Fibroblast of the aortic adventitia (primary cell): ENCODE data around the gene TTLL12. TPM values are rescaled to one million over a fixed set of nuclear protein-coding genes. Genes with fewer than 3 reads are reported as not detected.

Experiments used
- DNase-seq: peaks from one replicate; pipeline ENCODE4 v3.0.0-alpha.2; 2010; ENCODE audit warnings: low read depth
- H3K4me3 ChIP-seq: 2 replicates; pipeline ENCODE4 v1.5.1; 2011; ENCODE audit warnings: low read depth, mild to moderate bottlenecking, control low read depth, low read length, moderate library complexity
- total RNA-seq: library from RNA; depleted of rRNA; stranded (reverse); fragments of >200 nt; gene quantifications from 2 replicates; pipeline ENCODE4 v1.2.3, GENCODE V29; 2012; ENCODE audit warnings: low replicate concordance
- TF ChIP-seq, protein P1 (sequence below): IDR thresholded peaks from 2 replicates; pipeline ENCODE4 v1.5.1; 2011; ENCODE audit warnings: mild to moderate bottlenecking, low read length, control low read depth, inconsistent platforms; ENCODE audit not compliant: insufficient read depth

The TTLL12 gene
- total RNA-seq, 1 donor = 40.5 TPM

DNA sequence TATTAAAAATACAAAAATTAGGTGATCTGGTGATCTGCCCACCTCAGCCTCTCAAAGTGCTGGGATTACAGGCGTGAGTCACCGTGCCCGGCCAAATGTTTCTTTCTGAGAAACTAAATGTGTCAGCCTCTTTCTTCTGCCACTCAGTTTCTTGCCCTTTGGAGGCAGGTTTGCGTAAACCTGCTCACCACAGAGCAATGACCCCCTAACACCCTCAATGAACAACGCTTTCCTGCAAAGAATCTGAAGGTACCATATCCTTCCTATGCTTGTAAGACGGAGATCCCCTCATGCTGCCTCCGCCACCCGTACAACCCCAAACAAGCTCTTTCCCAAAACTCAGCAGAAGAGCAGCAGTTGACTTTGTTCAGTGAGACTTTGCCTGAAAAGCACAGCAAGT, 38.7 kb upstream of the TTLL12 start:
- DNase-seq = no peak
- TF ChIP-seq, protein P1, sequence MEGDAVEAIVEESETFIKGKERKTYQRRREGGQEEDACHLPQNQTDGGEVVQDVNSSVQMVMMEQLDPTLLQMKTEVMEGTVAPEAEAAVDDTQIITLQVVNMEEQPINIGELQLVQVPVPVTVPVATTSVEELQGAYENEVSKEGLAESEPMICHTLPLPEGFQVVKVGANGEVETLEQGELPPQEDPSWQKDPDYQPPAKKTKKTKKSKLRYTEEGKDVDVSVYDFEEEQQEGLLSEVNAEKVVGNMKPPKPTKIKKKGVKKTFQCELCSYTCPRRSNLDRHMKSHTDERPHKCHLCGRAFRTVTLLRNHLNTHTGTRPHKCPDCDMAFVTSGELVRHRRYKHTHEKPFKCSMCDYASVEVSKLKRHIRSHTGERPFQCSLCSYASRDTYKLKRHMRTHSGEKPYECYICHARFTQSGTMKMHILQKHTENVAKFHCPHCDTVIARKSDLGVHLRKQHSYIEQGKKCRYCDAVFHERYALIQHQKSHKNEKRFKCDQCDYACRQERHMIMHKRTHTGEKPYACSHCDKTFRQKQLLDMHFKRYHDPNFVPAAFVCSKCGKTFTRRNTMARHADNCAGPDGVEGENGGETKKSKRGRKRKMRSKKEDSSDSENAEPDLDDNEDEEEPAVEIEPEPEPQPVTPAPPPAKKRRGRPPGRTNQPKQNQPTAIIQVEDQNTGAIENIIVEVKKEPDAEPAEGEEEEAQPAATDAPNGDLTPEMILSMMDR = no peak

DNA sequence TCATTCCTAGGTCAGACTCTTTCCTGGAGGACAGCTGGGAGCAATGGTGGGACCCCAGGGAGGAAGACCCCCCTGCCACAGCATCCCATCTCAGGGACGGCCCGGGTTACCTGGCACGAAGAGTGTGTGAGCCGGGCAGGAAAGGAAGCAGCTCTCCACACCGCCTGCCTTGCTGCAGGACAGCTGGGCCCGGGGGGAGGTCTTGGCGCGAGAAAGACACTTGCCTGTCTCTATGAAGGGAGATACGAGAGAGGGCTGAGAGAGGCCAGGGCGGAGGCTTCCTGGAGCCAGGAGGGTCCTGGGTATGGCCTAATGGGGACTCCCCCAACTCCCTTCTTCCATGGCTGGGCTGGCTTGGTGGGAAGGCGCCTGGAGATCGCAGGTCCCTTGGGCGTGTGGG, 36.1 kb upstream of the TTLL12 start:
- no peak for DNase-seq

More for the DNA sequence above, 38.7 kb upstream of the TTLL12 start:
- H3K4me3 ChIP-seq = no peak overlapping the region

DNA sequence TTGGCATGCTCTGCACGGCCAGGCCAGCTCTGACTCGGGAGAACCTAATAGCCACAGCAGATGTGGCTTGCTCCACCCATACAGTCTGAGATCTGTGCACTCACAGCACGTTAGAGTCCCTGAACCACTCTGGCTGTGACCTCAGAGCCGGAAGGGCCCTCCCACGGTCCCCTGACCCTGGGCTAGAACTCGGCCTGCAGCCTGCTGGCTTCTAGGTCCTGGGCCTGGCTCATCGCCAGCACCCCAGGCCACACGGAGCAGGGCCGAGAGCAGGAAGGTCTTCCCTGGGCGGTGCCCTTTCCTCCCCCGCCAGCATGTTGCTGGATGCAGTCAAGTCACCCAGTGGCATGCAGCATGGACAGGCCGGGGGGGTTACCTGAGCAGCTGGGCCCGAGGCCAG, 35.3 kb upstream of the TTLL12 start:
- TF ChIP-seq, protein P1 = no peak
- no peak for DNase-seq

More for the DNA sequence above, 36.1 kb upstream of the TTLL12 start:
- no peak overlapping the region for H3K4me3 ChIP-seq
- TF ChIP-seq, protein P1 = no peak

DNA sequence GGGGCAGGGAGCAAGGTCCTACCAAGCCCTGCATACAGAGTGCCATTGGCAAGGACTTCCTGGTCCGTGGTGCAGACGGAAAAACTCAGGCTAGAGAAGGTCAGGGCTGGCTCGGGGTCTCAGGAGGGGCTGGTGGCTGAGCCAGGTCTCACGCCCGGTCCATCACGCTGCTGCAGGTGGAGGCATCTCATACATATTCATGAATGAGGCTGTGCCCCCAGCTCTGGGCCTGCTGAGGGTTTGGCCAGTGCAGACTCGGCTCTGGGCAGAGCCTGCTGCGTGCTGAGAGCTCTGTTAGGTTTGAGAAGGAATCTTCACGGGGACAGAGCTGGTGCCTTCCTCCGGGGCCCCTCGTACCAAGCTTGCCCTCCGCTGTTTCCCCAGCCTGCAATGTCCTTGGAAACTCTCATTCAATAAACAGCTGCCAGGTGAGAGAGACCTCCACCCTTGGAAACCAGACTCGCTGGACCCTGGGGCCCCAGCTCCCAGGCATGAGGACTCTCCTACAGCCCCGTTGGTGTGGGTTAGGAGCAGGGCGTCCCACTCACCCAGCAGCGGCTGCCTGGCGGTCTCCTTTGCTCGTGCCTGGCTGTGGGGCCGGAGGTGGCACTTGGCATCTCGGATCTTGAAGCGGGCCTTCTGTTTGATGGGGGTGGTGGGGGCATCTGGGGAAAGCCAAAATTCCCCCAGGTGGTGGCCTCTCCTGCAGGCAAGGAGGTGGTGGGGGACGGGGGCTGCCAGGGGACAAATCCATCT, 33.9 kb upstream of the TTLL12 start:
- H3K4me3 ChIP-seq = no peak overlapping the region
- DNase-seq = no peak
- TF ChIP-seq, protein P1 = no peak

More for the DNA sequence above, 35.3 kb upstream of the TTLL12 start:
- H3K4me3 ChIP-seq = no peak overlapping the region

DNA sequence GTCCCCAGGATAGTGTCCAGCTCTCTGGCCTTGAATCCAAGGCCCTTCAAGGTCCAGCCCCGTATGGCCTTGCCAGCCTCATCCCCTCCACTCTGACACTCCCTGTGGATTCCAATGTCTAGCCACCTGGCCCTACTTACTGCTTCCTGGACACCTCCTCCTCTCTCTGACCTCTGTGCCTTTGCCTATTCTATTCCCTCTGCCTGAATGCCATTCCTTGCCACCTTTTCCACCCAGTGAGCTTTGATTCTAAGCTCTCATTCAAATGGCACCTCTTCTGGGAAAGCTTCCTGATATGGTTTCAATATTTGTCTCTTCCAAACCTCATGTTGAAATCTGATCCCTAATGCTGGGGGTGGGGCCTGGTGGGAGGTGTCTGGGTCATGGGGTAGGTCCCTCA, 31.9 kb upstream of the TTLL12 start:
- TF ChIP-seq, protein P1 = no peak
- no peak for DNase-seq
- H3K4me3 ChIP-seq = no peak overlapping the region

DNA sequence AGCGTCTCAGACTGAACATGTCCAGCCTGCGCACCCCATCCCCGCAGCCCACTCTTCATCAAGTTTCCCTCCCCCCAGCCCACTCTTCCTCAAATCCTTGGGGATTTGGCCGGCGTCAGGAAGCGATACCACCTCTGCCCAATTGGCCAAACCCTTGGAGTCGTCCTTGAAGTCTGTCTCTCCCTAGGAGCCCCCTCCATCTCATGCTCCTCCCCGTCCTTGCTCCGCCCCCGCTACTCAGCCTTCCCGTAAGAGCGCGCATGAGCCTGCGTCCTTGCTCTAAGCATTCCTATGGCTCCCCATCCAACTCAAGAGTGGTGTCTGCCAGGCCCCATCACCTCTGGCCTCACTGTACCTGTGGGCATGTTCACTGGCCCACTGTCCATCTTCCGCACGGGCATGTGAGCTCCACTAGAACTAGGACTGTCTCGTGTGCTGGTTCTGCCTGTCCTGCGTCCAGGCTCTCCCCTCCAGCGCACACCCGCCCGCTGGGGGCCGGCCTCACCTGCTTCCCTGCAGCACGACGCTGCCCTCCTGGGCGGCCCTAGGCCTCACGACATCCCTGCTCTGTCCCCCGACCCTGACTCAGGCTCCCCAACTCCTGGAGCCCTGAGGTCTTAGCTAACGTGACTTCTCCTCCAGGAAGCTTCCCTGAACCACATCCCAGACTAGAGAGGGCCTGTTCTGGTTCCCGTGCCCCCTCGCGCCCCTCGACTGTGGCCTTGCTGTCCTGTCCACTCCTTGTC, 30.5 kb upstream of the TTLL12 start:
- H3K4me3 ChIP-seq = no peak overlapping the region
- no peak for DNase-seq
- TF ChIP-seq, protein P1 = no peak
